Spleen (tissue), 11 donors: ENCODE results near the gene OR2AJ1. TPM values are rescaled to one million over a fixed set of nuclear protein-coding genes. Genes with fewer than 3 reads are reported as not detected.

Experiments
- DNase-seq: peaks from one replicate; pipeline ENCODE4 v3.0.0-alpha.2; 2020
- H3K27ac ChIP-seq, 8 donors: fragments of 200-600 bp; sonication (generic) in 7 of 8; 1 replicate in 4 of 8; 2 replicates in 4 of 8; pipeline versions ENCODE4 v1.5.0 to v1.8.0; 2016 to 2021; ENCODE audit warnings: inconsistent platforms in 4 of 8, mild to moderate bottlenecking in 4 of 8, moderate library complexity in 1 of 8
- H3K27me3 ChIP-seq, 7 donors: fragments of 200-600 bp; sonication (generic) in 6 of 7; replicated peaks in 1 of 7; 1 replicate in 4 of 7; 2 replicates in 3 of 7; pipeline versions ENCODE4 v1.5.0 to v1.8.0; 2016 to 2021; ENCODE audit warnings: inconsistent platforms in 3 of 7, mild to moderate bottlenecking in 1 of 7
- H3K36me3 ChIP-seq, 6 donors: fragments of 200-600 bp; sonication (generic) in 5 of 6; 1 replicate in 4 of 6; 2 replicates in 2 of 6; pipeline versions ENCODE4 v1.5.0 to v1.8.0; 2016 to 2021; ENCODE audit warnings: inconsistent platforms in 2 of 6
- H3K4me1 ChIP-seq, 6 donors: fragments of 200-600 bp; sonication (generic) in 5 of 6; 1 replicate in 3 of 6; 2 replicates in 3 of 6; pipeline versions ENCODE4 v1.5.0 to v1.8.0; 2016 to 2021; ENCODE audit warnings: inconsistent platforms in 3 of 6
- H3K4me3 ChIP-seq, 8 donors: fragments of 200-600 bp; sonication (generic) in 7 of 8; 1 replicate in 4 of 8; 2 replicates in 4 of 8; pipeline versions ENCODE4 v1.5.0 to v1.8.0; 2016 to 2021; ENCODE audit warnings: inconsistent platforms in 4 of 8, mild to moderate bottlenecking in 4 of 8, moderate library complexity in 2 of 8
- H3K9me3 ChIP-seq, 8 donors: fragments of 200-600 bp; sonication (generic) in 7 of 8; 1 replicate in 4 of 8; 2 replicates in 4 of 8; pipeline versions ENCODE4 v1.5.0 to v1.8.0; 2016 to 2021; ENCODE audit warnings: inconsistent platforms in 4 of 8
- POLR2A ChIP-seq, 3 donors: fragments of 450-650 bp; IDR thresholded peaks; one replicate each; pipeline ENCODE4 v1.5.1; 2017; ENCODE audit warnings: antibody characterized with exemption in 3 of 3, mild to moderate bottlenecking in 1 of 3
- POLR2AphosphoS5 ChIP-seq, 3 donors: sonication (generic); formaldehyde crosslinking; IDR thresholded peaks; one replicate each; pipeline ENCODE4 v1.5.1; 2017; ENCODE audit warnings: antibody characterized with exemption in 3 of 3
- WGBS, 5 donors: extraction: QIAGEN DNeasy Blood & Tissue Kit in 3 of 5; methylation state at CpG; one replicate each; pipeline versions ENCODE4 v1.1.5 to v1.1.7; 2013 to 2018; 5-methylcytosine and 5-hydroxymethylcytosine counted together
- intact Hi-C: fragments of 100-400 bp; cut with DNase I; formaldehyde crosslinking; loops from one replicate; pipeline ENCODE4 v1.15.0; 2023; ENCODE audit warnings: low total_unique reads
- polyA plus RNA-seq, 3 donors: library from polyadenylated mRNA; stranded (reverse); fragments of 200-250 nt; gene quantifications; one replicate each; pipeline ENCODE4 v1.2.1, GENCODE V29; 2013
- total RNA-seq, 7 donors: library from RNA; depleted of rRNA in 3 of 7; stranded (reverse); fragments of >200 nt in 3 of 7; fragmentation: NEBNext Ultra II Directional in 4 of 7; extraction: Animal tissue kit (Norgen Biotek cat#: 25700) in 4 of 7; gene quantifications; one replicate each; pipeline versions ENCODE4 v1.1.0 to v1.2.1, GENCODE V29; 2016 to 2021
- TF ChIP-seq, protein P1 (sequence below), 11 experiments: fragments of 200-600 bp in 7 of 11; fragments of 450-650 bp in 4 of 11; sonication (generic) in 4 of 11; IDR thresholded peaks in 8 of 11; conservative IDR thresholded peaks in 3 of 11; 1 replicate in 7 of 11; 2 replicates in 4 of 11; pipeline versions ENCODE4 v1.4.0 to v1.8.0; 2016 to 2021; ENCODE audit warnings: antibody characterized with exemption in 11 of 11, inconsistent platforms in 4 of 11, mild to moderate bottlenecking in 1 of 11
- donor health status: healthy with polysubstance abuse.
- donor health status: DM: no; HTN: no; CAD: no; lungs with moderate emphysema.
- donor health status: DM: no; HTN: no; CAD: no.
- donor health status: Bipolar disorder and iron deficiency.
- donor health status: healthy.
- donor health status: DM: no; HTN: no; CAD: no.
- donor health status: DM: yes; HTN: yes; CAD: no.

The OR2AJ1 gene
- total and polyA plus RNA-seq, 10 donors: 0.03 to 2.1 (median 0.97) TPM; not detected in 3

DNA sequence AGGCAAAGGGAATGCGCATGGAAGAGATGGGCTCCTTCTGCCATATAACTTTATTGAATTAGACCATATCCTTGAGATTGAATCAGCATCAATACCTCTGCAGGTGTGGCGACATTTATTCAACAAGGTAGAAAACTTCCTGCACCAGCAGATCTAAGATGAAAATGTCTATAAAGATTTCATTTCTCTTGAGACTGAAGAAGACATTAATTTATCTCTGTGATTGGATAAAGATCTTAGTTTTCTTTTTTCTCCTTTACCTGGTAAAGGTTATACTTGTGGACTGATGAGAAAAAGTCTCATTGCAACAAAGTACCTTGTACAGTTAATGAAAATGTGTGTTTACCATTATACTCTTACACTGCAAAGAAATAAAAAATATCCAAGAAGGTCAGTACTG, 4.7 kb upstream of the OR2AJ1 start, which contains the start of gene OR2T8:
Gene OR2T8 (plus strand): TSS at position 301 of the 400 bp plus-strand sequence. CDS start 766 bp downstream, outside the sequence.
- Histone ChIP-seq H3K9me3 (no peaks in the 10 kb centered on the region), H3K27ac (no peak within 1 kb of the TSS), H3K36me3 (no peaks in the 10 kb centered on the region), H3K4me1 (no peaks in the 10 kb centered on the region), H3K27me3 (no peaks in the 10 kb centered on the region), H3K4me3 (no peak within 1 kb of the TSS)
- 68 to 95% (median 93%) methylated on average over 2 of the region's 2 CpGs for WGBS, 5 donors
- intact Hi-C loops: no loop called here
- DNase-seq: no peak
- TF ChIP-seq POLR2AphosphoS5 (IDR thresholded peaks at IDR 0.05) (no peak), POLR2A (IDR thresholded peaks at IDR 0.05) (no peak)
- TF ChIP-seq, protein P1, sequence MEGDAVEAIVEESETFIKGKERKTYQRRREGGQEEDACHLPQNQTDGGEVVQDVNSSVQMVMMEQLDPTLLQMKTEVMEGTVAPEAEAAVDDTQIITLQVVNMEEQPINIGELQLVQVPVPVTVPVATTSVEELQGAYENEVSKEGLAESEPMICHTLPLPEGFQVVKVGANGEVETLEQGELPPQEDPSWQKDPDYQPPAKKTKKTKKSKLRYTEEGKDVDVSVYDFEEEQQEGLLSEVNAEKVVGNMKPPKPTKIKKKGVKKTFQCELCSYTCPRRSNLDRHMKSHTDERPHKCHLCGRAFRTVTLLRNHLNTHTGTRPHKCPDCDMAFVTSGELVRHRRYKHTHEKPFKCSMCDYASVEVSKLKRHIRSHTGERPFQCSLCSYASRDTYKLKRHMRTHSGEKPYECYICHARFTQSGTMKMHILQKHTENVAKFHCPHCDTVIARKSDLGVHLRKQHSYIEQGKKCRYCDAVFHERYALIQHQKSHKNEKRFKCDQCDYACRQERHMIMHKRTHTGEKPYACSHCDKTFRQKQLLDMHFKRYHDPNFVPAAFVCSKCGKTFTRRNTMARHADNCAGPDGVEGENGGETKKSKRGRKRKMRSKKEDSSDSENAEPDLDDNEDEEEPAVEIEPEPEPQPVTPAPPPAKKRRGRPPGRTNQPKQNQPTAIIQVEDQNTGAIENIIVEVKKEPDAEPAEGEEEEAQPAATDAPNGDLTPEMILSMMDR (IDR thresholded peaks at IDR 0.05 in 8 of 11, conservative IDR thresholded peaks at IDR 0.05 in 3 of 11): no peak

DNA sequence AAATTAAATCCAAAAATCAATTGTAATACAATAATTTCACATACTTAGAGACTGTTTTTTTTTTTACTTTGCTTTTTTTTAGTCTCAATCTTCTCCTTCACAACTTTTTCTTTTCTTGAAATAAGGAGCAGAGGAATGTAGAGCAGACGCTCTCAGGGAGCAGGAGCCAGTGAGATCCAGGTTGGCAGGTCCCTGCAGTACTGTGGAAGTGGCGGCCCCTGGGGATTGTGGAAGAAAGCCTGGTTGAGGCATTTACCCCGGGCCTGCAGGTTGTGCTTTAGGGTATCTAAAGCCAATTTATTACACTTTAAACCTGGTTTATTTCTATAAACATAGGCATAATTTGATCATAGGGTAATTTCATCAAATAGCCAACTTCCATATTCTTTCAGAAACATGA, 748 bp upstream of the OR2AJ1 start:
- no peak for DNase-seq
- intact Hi-C loops: no loop called here
- Histone ChIP-seq H3K9me3 (no peaks in the 10 kb centered on the region), H3K4me3 (no peak overlapping the region), H3K4me1 (no peaks in the 10 kb centered on the region), H3K27ac (no peak overlapping the region), H3K36me3 (no peaks in the 10 kb centered on the region), H3K27me3 (no peaks in the 10 kb centered on the region)
- WGBS, 5 donors: 76 to 85% (median 84%) methylated on average over 3 of the region's 3 CpGs
- TF ChIP-seq, protein P1 (IDR thresholded peaks at IDR 0.05 in 8 of 11, conservative IDR thresholded peaks at IDR 0.05 in 3 of 11): no peak
- TF ChIP-seq POLR2AphosphoS5 (IDR thresholded peaks at IDR 0.05) (no peak), POLR2A (IDR thresholded peaks at IDR 0.05) (no peak)

DNA sequence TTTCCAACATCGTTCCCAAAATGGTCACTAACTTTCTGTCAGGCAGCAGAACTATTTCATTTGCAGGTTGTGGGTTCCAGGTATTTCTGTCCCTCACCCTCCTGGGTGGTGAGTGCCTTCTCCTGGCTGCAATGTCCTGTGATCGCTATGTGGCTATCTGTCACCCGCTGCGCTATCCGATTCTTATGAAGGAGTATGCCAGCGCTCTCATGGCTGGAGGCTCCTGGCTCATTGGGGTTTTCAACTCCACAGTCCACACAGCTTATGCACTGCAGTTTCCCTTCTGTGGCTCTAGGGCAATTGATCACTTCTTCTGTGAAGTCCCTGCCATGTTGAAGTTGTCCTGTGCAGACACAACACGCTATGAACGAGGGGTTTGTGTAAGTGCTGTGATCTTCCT, 9.3 kb downstream of the OR2AJ1 start:
- no peaks in the 10 kb centered on the region for H3K36me3 ChIP-seq
- no peaks in the 10 kb centered on the region for H3K4me1 ChIP-seq
- TF ChIP-seq, protein P1 (IDR thresholded peaks at IDR 0.05 in 8 of 11, conservative IDR thresholded peaks at IDR 0.05 in 3 of 11): no peak
- TF ChIP-seq POLR2A (IDR thresholded peaks at IDR 0.05) (no peak), POLR2AphosphoS5 (IDR thresholded peaks at IDR 0.05) (no peak)
- no peak for DNase-seq
- H3K27ac ChIP-seq: no peak overlapping the region
- no peak overlapping the region for H3K4me3 ChIP-seq
- H3K9me3 ChIP-seq: peaks cover 0 to 17% (median 5%) of the 10 kb centered on the region in 8 donors
- intact Hi-C loops: no loop called here
- 94 to 99% (median 96%) methylated on average over 8 of the region's 8 CpGs for WGBS, 5 donors
- peaks cover 0 to 5% (median 0%) of the 10 kb centered on the region in 7 donors for H3K27me3 ChIP-seq

DNA sequence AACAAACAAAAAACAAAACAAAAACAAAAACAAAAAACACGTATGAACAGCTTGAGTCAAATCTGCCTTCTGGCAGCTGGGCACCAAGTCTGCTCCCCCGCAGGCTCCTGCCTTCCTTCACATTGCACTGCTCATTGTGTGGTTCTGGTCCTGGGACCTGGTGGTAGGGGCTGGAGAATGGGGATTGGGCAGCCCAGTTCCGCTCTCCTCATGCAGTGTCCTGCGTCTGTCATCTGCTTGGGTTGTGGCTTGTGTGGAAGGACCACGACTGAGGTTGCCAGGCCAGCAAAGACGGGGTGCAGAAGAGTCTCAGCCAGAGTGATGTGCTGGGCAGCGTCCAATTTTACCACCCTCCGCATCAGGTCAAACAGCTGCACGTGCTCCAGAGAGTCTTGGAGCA, 11.1 kb downstream of the OR2AJ1 start:
- Histone ChIP-seq H3K4me1 (no peaks in the 10 kb centered on the region), H3K27me3 (peaks cover 0 to 5% (median 0%) of the 10 kb centered on the region in 7 donors), H3K36me3 (no peaks in the 10 kb centered on the region), H3K27ac (no peak overlapping the region), H3K4me3 (no peak overlapping the region), H3K9me3 (peaks cover 0 to 17% (median 5%) of the 10 kb centered on the region in 8 donors)
- TF ChIP-seq POLR2A (IDR thresholded peaks at IDR 0.05) (no peak), POLR2AphosphoS5 (IDR thresholded peaks at IDR 0.05) (no peak)
- TF ChIP-seq, protein P1 (IDR thresholded peaks at IDR 0.05 in 8 of 11, conservative IDR thresholded peaks at IDR 0.05 in 3 of 11): no peak
- 86 to 98% (median 94%) methylated on average over 8 to 9 of the region's 9 CpGs for WGBS, 5 donors
- intact Hi-C loops: no loop called here
- no peak for DNase-seq
